Right lobe of liver (tissue), 4 donors: ENCODE results near the gene TXNL1.

Source experiments
- POLR2A ChIP-seq: fragments of 450-650 bp; IDR thresholded peaks from one replicate; pipeline ENCODE4 v1.6.1; 2017; ENCODE audit warnings: antibody characterized with exemption, mild to moderate bottlenecking
- TF ChIP-seq, protein P1 (sequence below), 4 donors: fragments of 200-600 bp in 3 of 4; fragments of 450-650 bp in 1 of 4; IDR thresholded peaks; one replicate each; pipeline versions ENCODE4 v1.5.1 to v1.8.0; 2016 to 2022; ENCODE audit warnings: antibody characterized with exemption in 4 of 4, mild to moderate bottlenecking in 2 of 4
- donor health status: DM: no; HTN: no; CAD: no.
- donor health status: DM: no; HTN: no; CAD: no.
- donor health status: DM: no; HTN: yes; CAD: no.

DNA sequence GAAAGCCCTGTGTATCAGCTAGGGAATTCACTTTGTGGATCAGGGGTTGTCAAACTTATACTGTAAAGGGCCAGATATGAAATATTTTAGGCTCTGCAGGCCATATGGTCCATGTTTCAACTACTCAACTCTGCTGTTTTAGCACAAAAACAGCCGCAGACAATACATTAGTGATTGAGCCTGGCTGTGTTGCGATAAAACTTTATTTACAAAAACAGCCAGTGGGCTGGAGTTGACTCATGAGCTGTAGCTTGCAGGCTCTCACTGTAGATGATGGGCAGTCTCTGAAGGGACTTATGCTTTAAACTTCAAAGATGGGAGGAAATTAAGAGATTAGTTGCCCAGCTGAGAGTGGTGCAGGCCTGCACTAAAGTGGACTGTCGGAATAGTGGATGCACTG lies 45.9 kb upstream of the TXNL1 start:
- TF ChIP-seq, protein P1, sequence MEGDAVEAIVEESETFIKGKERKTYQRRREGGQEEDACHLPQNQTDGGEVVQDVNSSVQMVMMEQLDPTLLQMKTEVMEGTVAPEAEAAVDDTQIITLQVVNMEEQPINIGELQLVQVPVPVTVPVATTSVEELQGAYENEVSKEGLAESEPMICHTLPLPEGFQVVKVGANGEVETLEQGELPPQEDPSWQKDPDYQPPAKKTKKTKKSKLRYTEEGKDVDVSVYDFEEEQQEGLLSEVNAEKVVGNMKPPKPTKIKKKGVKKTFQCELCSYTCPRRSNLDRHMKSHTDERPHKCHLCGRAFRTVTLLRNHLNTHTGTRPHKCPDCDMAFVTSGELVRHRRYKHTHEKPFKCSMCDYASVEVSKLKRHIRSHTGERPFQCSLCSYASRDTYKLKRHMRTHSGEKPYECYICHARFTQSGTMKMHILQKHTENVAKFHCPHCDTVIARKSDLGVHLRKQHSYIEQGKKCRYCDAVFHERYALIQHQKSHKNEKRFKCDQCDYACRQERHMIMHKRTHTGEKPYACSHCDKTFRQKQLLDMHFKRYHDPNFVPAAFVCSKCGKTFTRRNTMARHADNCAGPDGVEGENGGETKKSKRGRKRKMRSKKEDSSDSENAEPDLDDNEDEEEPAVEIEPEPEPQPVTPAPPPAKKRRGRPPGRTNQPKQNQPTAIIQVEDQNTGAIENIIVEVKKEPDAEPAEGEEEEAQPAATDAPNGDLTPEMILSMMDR (IDR thresholded peaks at IDR 0.05) = no peak
- TF ChIP-seq POLR2A = no peak
